ENCODE results near the gene CAPNS1.

CAPNS1 gene

DNA sequence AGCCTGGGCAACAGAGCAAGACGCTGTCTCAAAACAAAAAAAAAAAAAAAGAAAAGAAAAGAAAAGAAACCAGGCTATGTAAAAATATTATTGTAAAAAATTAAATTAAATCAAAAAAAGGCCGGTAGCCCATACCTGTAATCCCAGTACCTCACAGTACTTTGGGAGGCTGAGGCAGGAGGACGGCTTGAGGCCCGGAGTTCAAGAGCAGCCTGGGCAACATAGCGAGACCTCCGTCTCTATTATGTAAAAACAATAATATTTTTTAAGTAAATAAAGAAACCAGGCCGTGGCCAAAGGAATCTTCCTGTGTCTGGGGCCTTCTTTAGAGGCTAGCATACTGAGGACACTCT is 770 bp upstream of the CAPNS1 start:
- Histone ChIP-seq H3K36me3 (ENCODE audit: control insufficient read depth, insufficient read depth, low read length) (peaks cover 18% of the 10 kb centered on the region), H3K9ac (ENCODE audit: low read length) (peak overlapping the region; percentile 87), H3K4me1 (ENCODE audit: control insufficient read depth, insufficient read depth, low read length) (peaks cover 8% of the 10 kb centered on the region), H3K9me3 (ENCODE audit: control insufficient read depth, insufficient read depth, low read depth, low read length) (no peaks in the 10 kb centered on the region), H3K4me3 (ENCODE audit: low read depth, low read length) (peak overlapping the region; percentile 95), H3K27ac (ENCODE audit: low read depth, low read length) (no peak overlapping the region), H3K27me3 (ENCODE audit: control insufficient read depth, insufficient read depth, low read length) (no peaks in the 10 kb centered on the region)

DNA sequence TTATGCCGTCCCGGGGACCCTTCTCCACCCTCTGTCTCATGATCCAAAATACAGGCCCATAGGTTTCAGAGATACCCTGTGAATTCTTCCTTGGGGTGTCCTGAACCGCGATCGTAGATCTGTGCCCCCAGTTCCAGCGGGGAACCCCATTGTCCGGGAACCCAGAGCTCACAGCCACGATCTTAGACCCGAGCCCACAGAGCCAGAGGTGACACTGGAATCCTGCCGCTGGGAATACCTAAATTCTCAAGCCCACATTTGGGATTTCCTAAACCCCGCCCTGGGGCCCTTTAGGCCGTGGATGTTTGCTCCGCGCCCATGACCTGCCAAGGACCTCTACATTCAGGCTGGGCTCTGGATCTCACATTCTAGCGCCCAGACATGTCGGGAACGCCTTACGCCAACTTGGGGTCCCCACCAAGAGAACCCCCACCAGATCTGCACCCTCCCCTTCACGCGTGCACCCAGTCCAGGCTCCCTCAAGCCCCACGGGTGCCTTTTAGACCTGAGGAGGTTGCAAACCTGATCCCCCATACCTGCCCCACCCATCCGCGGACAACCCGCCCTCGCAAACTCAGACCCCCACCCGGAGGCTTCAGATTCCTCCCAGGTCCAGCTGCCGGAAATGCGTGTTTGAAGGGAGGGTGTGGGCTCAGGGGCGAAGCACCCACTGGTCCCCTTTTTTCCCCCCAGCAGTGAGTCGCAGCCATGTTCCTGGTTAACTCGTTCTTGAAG is 605 bp downstream of the CAPNS1 start:
- Histone ChIP-seq H3K9ac (ENCODE audit: low read length) (peak overlapping the region; percentile 95), H3K4me3 (ENCODE audit: low read depth, low read length) (peak overlapping the region; percentile 95), H3K27me3 (ENCODE audit: control insufficient read depth, insufficient read depth, low read length) (no peaks in the 10 kb centered on the region), H3K4me1 (ENCODE audit: control insufficient read depth, insufficient read depth, low read length) (peaks cover 8% of the 10 kb centered on the region), H3K27ac (ENCODE audit: low read depth, low read length) (peak overlapping the region; percentile 88), H3K9me3 (ENCODE audit: control insufficient read depth, insufficient read depth, low read depth, low read length) (no peaks in the 10 kb centered on the region), H3K36me3 (ENCODE audit: control insufficient read depth, insufficient read depth, low read length) (peaks cover 32% of the 10 kb centered on the region)

DNA sequence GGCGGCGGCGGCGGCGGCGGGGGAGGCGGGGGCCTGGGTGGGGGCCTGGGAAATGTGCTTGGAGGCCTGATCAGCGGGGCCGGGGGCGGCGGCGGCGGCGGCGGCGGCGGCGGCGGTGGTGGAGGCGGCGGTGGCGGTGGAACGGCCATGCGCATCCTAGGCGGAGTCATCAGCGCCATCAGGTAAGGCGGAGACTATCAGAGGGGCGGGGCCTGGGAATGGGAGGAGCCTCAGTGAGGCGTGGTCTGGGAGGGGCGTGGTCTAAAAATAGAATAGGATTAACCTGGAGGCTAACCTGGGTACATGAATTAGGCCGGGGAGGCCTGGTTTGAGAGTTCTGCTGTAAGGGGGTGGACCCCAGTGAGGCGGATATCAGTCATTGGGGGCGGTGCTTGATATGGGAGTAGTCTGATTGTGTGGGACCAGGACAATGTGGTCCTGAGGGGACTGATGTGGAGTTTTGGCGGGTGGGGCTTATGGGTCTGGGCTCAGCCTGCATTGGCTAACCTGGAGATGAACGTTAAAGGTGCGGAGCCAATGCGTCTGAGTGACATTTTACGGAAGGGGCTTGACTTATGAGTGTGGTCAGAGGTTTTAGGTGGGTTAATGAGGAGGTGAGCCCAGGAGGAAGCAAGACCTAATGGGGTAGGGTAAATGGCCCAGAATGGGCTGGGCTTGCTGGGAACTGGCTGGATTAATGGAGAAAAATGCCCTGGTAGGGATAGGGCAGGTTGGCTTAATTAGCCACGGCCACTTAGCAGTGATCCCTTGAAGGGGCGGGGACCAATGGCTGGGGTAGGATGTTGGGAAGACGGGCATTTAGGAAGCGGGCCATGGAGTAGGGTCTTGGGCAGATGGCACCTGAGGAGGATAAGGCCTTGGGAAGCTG is 1.4 kb downstream of the CAPNS1 start:
- Histone ChIP-seq H3K9me3 (ENCODE audit: control insufficient read depth, insufficient read depth, low read depth, low read length) (no peaks in the 10 kb centered on the region), H3K4me1 (ENCODE audit: control insufficient read depth, insufficient read depth, low read length) (peaks cover 8% of the 10 kb centered on the region), H3K27me3 (ENCODE audit: control insufficient read depth, insufficient read depth, low read length) (no peaks in the 10 kb centered on the region), H3K36me3 (ENCODE audit: control insufficient read depth, insufficient read depth, low read length) (peaks cover 40% of the 10 kb centered on the region), H3K9ac (ENCODE audit: low read length) (peak overlapping the region; percentile 95), H3K27ac (ENCODE audit: low read depth, low read length) (no peak overlapping the region), H3K4me3 (ENCODE audit: low read depth, low read length) (peak overlapping the region; percentile 95)

DNA sequence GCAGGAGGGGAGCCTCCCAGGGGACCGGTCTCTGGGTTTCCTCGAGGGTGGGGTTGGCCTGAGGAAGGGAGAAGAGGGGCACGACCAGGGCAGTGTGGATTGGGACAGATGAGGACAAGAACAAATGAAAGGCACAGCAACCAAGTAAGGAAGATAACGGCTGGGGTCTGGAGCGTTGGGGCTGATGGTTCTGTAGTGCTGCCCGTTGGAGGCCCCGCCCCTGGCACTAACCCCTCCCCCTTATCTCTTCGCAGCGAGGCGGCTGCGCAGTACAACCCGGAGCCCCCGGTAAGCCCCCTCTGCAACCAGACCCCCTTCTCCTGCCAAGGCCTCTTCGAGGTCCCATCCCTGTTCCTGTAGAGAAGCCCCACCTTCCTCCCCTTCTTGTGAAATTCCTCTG is 2.2 kb downstream of the CAPNS1 start:
- no peaks in the 10 kb centered on the region for H3K9me3 ChIP-seq (ENCODE audit: control insufficient read depth, insufficient read depth, low read depth, low read length)
- H3K27me3 ChIP-seq (ENCODE audit: control insufficient read depth, insufficient read depth, low read length) = no peaks in the 10 kb centered on the region
- peaks cover 47% of the 10 kb centered on the region for H3K36me3 ChIP-seq (ENCODE audit: control insufficient read depth, insufficient read depth, low read length)
- no peak overlapping the region for H3K27ac ChIP-seq (ENCODE audit: low read depth, low read length)
- H3K4me3 ChIP-seq (ENCODE audit: low read depth, low read length) = peak overlapping the region; percentile 66
- H3K9ac ChIP-seq (ENCODE audit: low read length) = no peak overlapping the region
- peaks cover 8% of the 10 kb centered on the region for H3K4me1 ChIP-seq (ENCODE audit: control insufficient read depth, insufficient read depth, low read length)

DNA sequence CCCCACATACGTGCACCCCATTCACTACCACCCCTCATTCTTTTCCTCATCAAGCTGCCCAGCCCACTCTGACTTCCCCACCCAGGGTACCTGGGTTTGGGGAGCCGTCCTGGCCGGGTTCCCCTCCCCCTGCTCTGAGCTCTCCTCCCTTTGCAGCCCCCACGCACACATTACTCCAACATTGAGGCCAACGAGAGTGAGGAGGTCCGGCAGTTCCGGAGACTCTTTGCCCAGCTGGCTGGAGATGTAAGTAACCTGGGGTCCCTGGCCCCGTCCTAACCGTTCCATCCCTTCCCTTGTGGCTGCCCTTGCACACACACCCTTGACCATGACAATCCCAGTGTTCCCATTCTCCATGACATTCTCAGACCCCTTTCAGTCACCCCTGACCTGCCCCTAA is 2.6 kb downstream of the CAPNS1 start:
- H3K27me3 ChIP-seq (ENCODE audit: control insufficient read depth, insufficient read depth, low read length) = no peaks in the 10 kb centered on the region
- no peaks in the 10 kb centered on the region for H3K9me3 ChIP-seq (ENCODE audit: control insufficient read depth, insufficient read depth, low read depth, low read length)
- no peak overlapping the region for H3K9ac ChIP-seq (ENCODE audit: low read length)
- peaks cover 51% of the 10 kb centered on the region for H3K36me3 ChIP-seq (ENCODE audit: control insufficient read depth, insufficient read depth, low read length)
- H3K4me3 ChIP-seq (ENCODE audit: low read depth, low read length) = no peak overlapping the region
- H3K27ac ChIP-seq (ENCODE audit: low read depth, low read length) = no peak overlapping the region
- H3K4me1 ChIP-seq (ENCODE audit: control insufficient read depth, insufficient read depth, low read length) = peaks cover 8% of the 10 kb centered on the region

DNA sequence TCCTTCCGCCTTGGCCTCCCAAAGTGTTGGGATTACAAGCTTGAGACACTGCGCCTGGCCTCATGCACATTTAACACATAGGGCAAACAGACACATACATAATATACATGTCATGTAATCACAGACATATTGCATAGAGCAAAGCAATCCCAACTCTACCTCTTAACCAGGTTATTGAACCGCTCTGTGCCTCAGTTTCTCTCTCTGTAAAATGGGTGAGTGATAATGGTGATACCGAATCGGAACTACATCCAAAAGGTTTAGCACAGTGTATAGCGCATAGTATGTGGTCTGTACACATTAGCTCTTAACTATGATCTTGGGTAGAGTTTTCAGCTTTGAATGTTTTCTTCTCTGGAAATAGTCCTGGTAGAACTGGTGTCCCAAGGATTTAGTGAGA is 4.8 kb downstream of the CAPNS1 start:
- H3K9me3 ChIP-seq (ENCODE audit: control insufficient read depth, insufficient read depth, low read depth, low read length) = no peaks in the 10 kb centered on the region
- H3K36me3 ChIP-seq (ENCODE audit: control insufficient read depth, insufficient read depth, low read length) = peaks cover 68% of the 10 kb centered on the region

DNA sequence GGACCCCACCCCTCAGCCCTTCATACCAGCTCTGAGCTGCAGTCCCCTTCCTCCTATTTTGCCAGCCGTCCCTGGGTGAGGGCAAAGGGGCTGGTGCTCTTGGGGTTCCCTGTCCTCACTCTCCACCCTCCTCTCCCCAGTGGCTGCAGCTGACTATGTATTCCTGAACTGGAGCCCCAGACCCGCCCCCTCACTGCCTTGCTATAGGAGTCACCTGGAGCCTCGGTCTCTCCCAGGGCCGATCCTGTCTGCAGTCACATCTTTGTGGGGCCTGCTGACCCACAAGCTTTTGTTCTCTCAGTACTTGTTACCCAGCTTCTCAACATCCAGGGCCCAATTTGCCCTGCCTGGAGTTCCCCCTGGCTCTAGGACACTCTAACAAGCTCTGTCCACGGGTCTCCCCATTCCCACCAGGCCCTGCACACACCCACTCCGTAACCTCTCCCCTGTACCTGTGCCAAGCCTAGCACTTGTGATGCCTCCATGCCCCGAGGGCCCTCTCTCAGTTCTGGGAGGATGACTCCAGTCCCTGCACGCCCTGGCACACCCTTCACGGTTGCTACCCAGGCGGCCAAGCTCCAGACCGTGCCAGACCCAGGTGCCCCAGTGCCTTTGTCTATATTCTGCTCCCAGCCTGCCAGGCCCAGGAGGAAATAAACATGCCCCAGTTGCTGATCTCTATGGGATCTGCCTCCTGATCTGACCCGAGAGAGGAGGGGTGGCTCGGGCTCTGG is 10.0 kb downstream of the CAPNS1 start:
- Histone ChIP-seq H3K4me1 (ENCODE audit: control insufficient read depth, insufficient read depth, low read length) (peaks cover 7% of the 10 kb centered on the region; the same call in 1 of the 2 replicates), H3K9me3 (ENCODE audit: control insufficient read depth, insufficient read depth, low read depth, low read length) (no peaks in the 10 kb centered on the region), H3K27ac (ENCODE audit: low read depth, low read length) (no peak overlapping the region), H3K27me3 (ENCODE audit: control insufficient read depth, insufficient read depth, low read length) (no peaks in the 10 kb centered on the region), H3K36me3 (ENCODE audit: control insufficient read depth, insufficient read depth, low read length) (peaks cover 74% of the 10 kb centered on the region), H3K9ac (ENCODE audit: low read length) (no peak overlapping the region), H3K4me3 (ENCODE audit: low read depth, low read length) (no peak overlapping the region)

More for the DNA sequence above, 4.8 kb downstream of the CAPNS1 start:
- Histone ChIP-seq H3K27me3 (ENCODE audit: control insufficient read depth, insufficient read depth, low read length) (no peaks in the 10 kb centered on the region), H3K27ac (ENCODE audit: low read depth, low read length) (no peak overlapping the region), H3K4me1 (ENCODE audit: control insufficient read depth, insufficient read depth, low read length) (peaks cover 8% of the 10 kb centered on the region), H3K9ac (ENCODE audit: low read length) (no peak overlapping the region), H3K4me3 (ENCODE audit: low read depth, low read length) (no peak overlapping the region)

DNA sequence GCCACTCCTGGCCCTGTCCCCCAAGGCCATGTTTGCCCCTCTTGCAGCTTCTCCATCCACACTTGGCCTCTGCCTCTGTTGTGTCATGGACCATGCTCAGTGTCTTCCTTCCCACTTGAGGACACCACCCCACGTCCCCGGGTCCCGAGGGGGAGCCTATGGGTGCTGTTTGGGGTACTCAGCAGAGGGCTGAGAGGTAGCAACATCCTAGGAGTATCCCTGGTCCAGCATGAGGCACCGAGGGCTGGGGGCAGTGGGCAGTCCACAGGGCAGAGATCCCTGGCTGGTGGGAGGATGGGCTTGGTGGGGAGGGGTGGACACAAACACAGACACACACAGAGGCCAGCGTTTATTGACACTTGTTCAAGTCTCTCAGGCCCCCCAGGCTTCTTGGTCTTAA is 10.7 kb downstream of the CAPNS1 start:
- peaks cover 66% of the 10 kb centered on the region for H3K36me3 ChIP-seq (ENCODE audit: control insufficient read depth, insufficient read depth, low read length)

DNA sequence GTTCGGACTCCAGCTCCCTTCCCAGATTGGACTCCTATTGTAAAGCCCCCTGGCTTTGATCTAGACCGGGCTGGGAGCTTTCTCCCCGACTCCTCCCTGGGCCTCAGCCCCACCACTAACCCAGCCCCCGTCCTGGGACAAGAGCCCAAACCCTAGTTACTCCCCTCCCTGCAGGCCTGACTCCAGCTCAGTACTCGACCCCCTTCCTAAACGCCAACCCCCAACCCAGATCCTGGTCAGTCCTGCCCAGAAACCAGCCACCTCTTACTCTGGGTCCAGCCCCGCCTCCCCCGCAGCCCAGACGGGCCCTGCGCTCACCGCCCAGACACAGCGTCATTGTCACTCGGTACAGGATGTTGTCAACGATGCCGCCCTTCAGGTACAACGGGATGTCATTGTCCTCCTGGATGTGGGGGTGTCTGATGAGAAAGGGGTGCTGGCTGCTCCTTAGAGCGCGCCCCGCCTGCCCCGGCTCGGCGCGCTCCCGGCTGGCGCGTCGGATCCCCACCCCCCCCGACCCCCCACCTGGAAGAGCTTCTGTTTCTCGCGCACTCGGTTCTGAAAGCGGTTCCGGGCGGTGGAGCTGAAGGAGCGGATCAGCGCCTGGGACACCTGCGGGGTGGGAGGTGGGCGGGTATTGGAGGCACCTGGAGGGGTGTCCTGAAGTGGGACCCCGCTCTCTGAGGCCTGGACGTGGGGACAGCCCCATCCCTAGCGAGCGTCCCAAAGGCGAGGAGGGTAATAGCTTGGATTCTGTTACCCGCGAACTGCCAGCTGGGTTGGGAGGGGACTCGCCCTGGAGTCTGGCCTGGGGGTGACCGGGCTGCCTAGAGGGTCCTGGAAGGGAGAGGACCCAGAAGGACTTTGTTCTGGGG is 11.5 kb downstream of the CAPNS1 start:
- peaks cover 13% of the 10 kb centered on the region for H3K4me1 ChIP-seq (ENCODE audit: control insufficient read depth, insufficient read depth, low read length)
- H3K9ac ChIP-seq (ENCODE audit: low read length) = no peak overlapping the region
- no peaks in the 10 kb centered on the region for H3K9me3 ChIP-seq (ENCODE audit: control insufficient read depth, insufficient read depth, low read depth, low read length)
- H3K27ac ChIP-seq (ENCODE audit: low read depth, low read length) = no peak overlapping the region
- peak overlapping the region; percentile 41 for H3K4me3 ChIP-seq (ENCODE audit: low read depth, low read length)
- peaks cover 58% of the 10 kb centered on the region for H3K36me3 ChIP-seq (ENCODE audit: control insufficient read depth, insufficient read depth, low read length)
- no peaks in the 10 kb centered on the region for H3K27me3 ChIP-seq (ENCODE audit: control insufficient read depth, insufficient read depth, low read length)

More for the DNA sequence above, 10.7 kb downstream of the CAPNS1 start:
- Histone ChIP-seq H3K4me3 (ENCODE audit: low read depth, low read length) (no peak overlapping the region), H3K9me3 (ENCODE audit: control insufficient read depth, insufficient read depth, low read depth, low read length) (no peaks in the 10 kb centered on the region), H3K4me1 (ENCODE audit: control insufficient read depth, insufficient read depth, low read length) (peaks cover 13% of the 10 kb centered on the region), H3K27ac (ENCODE audit: low read depth, low read length) (no peak overlapping the region), H3K27me3 (ENCODE audit: control insufficient read depth, insufficient read depth, low read length) (no peaks in the 10 kb centered on the region), H3K9ac (ENCODE audit: low read length) (no peak overlapping the region)

DNA sequence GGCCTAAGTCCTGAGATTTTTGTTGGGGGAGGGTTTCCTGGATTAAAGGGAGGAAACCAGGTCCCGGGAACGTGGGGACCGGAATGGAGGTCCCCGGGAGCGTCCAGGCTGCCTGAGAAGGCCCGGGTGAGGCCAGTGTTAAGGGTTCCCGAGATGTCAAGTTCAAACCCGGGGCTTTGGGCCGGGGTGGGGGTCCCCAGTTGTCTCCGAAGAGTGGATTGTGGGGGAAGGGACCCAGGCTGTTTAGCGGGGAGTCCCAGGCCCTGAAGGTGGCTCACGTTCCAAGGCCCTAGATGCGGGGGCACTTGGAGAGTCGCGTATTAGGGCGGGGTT is 12.1 kb downstream of the CAPNS1 start:
- no peak overlapping the region for H3K9ac ChIP-seq (ENCODE audit: low read length)
- H3K27ac ChIP-seq (ENCODE audit: low read depth, low read length) = peak overlapping the region; percentile 33; the same call in 1 of the 2 replicates
- peak overlapping the region; percentile 41; the same call in 1 of the 2 replicates for H3K4me3 ChIP-seq (ENCODE audit: low read depth, low read length)

More for the DNA sequence above, 12.1 kb downstream of the CAPNS1 start:
- H3K36me3 ChIP-seq (ENCODE audit: control insufficient read depth, insufficient read depth, low read length) = peaks cover 52% of the 10 kb centered on the region
- H3K4me1 ChIP-seq (ENCODE audit: control insufficient read depth, insufficient read depth, low read length) = peaks cover 13% of the 10 kb centered on the region
- no peaks in the 10 kb centered on the region for H3K9me3 ChIP-seq (ENCODE audit: control insufficient read depth, insufficient read depth, low read depth, low read length)
- no peaks in the 10 kb centered on the region for H3K27me3 ChIP-seq (ENCODE audit: control insufficient read depth, insufficient read depth, low read length)

All from HUES6 (cell line).